Stimulated activated CD4-positive, alpha-beta T cell treated with anti-CD3 and anti-CD28 coated beads, Interleukin-15, amount 100 ng/mL, for 48 hours (primary cell): ENCODE measurements around the gene SLCO2A1.

Source experiments
- DNase-seq, 2 donors: peaks; one replicate each; pipeline ENCODE4 v3.0.0-alpha.2; 2020; ENCODE audit warnings: low read depth in 2 of 2

The SLCO2A1 gene

GRCh38 chr3:133933097-133934024 is 96.4 kb downstream of the SLCO2A1 start:
- DNase-seq, result no peak

DNA sequence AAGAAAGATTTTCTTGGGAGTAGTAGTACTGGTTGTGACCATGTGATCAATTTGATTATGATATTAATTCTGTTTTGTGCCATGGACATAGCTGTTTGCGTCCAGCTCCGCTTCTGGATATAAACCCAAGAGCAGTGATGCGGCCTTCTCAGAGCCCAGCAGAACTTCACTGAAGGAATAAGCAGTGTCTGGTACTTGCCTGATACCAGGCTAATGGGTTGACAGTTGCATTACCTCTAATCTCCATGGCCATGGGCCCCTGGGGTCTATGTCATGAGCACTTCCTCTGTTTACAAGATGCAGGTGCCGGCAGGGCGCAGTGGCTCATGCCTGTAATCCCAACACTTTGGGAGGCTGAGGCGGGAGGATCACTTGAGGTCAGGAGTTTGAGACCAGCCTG is 97.7 kb downstream of the SLCO2A1 start:
- no peak for DNase-seq

DNA sequence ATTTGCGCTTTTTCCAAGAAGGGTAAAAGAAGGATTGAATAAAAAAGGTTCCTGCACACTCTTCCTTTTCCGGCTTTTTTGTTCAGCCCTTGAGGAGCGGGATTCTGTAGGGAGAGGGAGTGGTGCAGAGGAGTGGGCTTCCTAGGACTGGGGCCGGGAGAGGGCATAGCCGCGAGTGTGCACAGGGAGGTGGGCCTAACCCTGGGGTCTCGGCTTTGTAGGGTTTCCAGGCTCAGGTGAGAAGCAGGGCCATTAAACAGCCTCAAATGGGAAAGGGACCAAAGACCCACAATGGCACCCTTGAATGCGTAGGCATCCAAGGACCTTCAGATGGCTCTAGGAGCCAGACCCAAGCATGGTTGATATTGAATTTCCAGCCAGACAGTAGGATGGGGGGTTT is 98.6 kb downstream of the SLCO2A1 start:
- no peak for DNase-seq

- DNase-seq, result no peak
Observed at GRCh38 chr3:133930341-133930933, 99.3 kb downstream of the SLCO2A1 start.

DNA sequence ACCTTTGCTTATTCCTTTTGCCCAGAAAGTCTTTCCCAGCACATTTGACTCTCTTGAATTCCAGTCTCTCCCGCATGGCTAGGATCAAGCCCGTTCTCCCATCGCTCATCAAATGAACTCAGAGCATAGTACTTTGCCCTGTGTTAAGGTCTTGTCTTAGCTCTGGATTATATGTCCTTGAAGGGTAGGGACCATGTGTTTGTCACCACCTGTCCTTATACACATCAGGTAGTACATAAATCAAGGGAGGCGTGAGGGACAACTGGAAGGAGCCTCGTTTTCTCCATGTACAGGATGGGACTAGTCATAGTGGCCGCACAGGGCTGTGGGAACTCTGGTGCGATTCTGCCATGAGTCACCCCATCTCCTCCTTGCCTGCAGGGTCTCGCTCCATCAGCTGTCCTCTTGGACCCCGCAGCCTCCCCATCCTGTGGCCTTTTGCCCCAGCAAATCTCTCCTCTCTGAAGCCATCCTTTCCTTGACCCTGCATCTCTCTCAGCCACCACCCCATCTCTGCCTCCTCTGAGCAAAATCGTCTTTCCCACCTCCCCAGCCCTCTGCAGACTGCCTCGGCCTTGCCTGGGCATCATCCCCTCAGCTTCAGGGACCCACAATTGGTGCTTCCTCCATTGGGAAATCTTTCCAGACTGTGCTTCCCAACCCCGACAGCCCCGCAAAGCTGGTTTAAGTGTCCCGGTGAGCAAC is 100.7 kb downstream of the SLCO2A1 start:
- no peak for DNase-seq

DNA sequence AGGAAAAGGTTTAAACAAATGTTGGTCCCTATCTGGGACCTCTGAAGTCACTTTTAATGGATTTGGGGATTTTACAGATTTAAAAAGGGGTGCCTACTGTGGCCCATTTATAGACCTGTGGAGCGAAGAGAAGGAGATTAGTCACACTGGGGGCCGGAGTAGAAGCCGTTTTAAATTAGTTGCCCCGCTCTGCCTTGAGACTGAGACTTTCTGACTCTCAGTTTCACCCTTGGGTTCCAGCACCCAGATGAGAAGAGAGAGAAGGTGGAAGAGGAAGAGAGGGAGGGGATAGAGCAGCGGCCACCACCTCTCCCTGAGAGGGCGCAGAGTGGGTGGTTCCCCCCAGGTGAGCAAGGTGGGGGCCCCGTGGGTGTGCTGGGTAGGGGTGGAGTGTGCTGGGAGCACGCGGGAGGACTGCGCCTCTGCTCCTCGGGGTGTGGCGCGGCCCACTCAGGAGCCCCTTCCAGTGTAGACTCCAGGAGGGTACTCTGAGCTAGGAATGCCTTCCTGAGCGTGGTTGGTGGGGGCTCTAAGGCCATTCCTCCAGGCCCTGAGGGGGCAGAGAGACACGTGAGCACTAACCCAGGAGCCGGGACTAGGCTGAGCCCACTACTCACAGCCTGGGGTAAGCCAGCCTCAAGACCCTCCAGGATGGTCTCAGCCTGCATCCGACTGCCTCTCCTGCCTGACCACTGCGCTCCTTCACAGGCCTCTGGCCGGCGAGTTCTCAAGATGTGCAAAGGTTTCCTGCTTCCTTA is 101.4 kb downstream of the SLCO2A1 start:
- no peak for DNase-seq

GRCh38 chr3:133927540-133928066 is 102.1 kb downstream of the SLCO2A1 start:
- peak; percentile 11 to 53 for DNase-seq

DNA sequence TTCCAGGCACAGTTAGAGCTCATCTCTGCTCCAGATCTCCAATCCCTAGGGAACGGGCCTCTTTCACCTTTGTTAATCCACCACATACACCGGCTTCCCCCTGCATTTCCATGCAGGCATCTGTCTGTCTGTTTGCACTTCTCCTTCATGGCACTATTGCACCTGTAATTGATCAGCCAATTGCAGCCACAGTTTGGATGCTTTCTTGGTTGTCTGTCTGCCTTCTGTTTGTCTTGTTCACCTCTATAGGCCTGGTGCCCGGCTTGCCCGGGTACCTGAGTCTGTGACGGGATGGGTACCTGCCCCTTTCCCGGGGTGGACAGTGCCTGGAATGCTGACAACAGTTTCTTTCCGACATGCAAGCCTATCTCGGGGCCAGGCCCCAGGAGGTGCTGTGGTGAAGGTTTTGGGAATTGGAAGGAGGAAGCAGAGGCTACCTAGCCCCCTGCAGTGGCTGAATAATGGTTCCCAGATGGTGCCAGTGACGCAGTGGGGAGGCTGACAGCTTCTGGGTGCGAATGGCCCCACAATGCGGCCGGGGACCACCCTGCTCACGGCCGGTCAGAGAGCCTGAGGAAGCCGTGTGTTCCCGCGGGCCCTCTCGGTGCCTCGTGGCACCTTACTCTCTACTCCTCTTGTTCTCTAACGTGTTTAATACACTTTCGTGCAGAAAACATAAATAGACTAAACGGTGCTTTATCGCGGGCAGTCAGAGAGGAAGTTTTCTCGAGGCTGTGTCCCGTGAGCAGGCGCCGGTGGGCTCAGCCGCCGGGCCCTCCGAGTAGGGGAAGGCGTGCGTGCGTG is 102.8 kb downstream of the SLCO2A1 start:
- DNase-seq, result no peak

DNA sequence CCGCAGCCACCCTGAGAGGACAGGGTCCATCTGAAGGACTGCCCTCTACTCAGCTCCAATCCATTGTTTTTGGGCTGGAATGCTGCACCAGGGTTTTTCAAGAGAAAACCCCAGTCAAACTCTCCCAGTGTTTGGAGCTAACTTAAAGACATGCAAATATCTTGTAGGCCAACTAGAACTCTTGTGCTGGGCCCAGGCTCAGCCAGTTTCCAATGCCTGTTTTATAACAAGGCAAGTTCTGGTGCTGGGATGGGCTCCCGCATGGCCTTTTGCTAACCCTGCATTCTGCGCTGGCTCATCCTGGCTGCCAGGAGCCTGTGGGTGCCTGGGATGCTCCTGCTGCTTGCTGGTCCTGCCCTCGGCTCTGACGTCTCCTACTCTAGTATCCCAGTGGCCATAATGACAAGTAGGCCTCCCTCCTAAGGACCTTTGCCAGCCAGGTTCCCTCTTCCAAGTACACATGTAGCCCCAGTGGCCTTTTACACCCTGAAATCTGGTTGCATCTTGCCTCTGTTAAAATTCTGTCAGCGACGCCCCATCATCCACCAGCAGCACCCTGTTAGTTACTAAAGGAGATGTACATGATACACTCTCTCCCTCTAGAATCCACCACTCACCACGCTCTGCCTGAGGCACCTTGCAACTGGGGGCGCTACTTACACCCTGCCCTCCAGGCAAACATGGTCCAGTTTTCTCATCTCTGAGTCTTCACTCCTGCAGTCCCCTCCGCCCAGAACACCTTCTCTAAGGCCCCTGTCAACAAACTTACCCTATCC is 103.6 kb downstream of the SLCO2A1 start:
- DNase-seq, result no peak

- no peak for DNase-seq
Observed at GRCh38 chr3:133924041-133924440, 105.7 kb downstream of the SLCO2A1 start.

DNA sequence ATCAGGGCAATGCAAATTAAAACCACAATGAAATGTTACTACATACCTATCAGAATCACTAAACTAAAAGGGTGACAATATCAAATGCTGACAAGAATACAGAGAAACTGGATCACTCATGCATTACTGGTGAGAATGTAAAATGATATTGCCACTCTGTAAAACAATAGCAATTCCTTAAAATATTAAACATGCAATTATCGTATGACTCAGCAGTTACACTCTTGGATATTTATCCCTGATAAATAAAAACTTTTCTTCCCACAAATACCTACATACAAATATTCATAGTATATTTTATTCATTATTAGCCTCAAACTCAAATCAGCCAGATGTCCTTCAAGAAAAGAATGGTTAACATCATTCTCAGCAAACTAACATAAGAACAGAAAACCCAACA is 108.1 kb downstream of the SLCO2A1 start:
- DNase-seq, result no peak

- no peak for DNase-seq
Observed at GRCh38 chr3:133917144-133917543, 112.6 kb downstream of the SLCO2A1 start.

GRCh38 chr3:133915685-133916658 is 113.8 kb downstream of the SLCO2A1 start:
- no peak for DNase-seq

- no peak for DNase-seq
Observed at GRCh38 chr3:133914839-133915600, 114.7 kb downstream of the SLCO2A1 start.

DNA sequence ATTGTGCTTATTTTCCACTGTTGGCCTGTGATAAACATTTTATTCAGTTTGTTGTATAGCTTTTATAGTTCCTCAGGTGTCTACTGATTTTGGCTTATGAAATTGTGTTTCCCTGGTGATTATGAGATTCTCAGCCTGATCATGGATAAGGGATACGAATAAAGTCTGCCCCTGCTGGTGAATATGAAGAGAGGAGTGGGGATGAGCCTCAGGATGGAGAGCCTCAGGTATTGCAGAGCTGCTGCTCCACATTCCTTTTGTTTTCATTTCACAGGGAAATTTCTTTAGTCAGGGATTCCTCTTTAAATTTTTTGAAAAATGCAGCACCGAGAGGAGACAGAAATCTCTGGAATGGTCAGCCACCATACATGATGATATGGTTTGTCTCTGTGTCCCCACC is 119.3 kb downstream of the SLCO2A1 start:
- no peak for DNase-seq

- no peak for DNase-seq
Observed at GRCh38 chr3:133905376-133905775, 124.3 kb downstream of the SLCO2A1 start.

GRCh38 chr3:133901847-133902246 is 127.9 kb downstream of the SLCO2A1 start:
- DNase-seq, result no peak

GRCh38 chr3:133901083-133901482 is 128.6 kb downstream of the SLCO2A1 start:
- no peak for DNase-seq
